ENCODE measurements around the gene PCDH19. TPM values are rescaled to one million over a fixed set of nuclear protein-coding genes. Genes with fewer than 3 reads are reported as not detected.

PCDH19 gene
- total RNA-seq, 1 donor from 2014 or later = 0.04 TPM

DNA sequence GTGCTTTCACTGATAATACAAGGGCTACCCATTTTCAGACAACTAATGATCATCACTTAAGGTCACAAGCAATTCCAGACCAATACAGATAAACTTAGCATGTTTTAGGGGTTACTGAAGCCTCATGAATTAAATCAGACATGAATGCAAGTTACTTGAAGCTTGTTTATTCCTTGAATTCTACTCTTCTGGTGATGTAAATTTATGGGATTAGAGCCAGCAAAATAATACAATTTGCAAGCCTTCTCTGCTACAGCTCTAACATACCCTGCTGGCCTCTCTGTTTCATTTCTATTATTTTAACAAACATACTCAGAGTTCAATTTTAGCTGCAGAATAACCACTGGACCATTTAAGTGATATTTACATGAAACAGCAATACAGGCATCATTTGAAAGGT, 60.7 kb downstream of the PCDH19 start:
- Histone ChIP-seq H3K4me3 (ENCODE audit: low read depth, low read length) (no peak overlapping the region), H3K27me3 (ENCODE audit: control insufficient read depth, insufficient read depth, low read length) (no peaks in the 10 kb centered on the region), H3K36me3 (ENCODE audit: control insufficient read depth, insufficient read depth, low read length) (no peaks in the 10 kb centered on the region)
- TF ChIP-seq, protein P1, sequence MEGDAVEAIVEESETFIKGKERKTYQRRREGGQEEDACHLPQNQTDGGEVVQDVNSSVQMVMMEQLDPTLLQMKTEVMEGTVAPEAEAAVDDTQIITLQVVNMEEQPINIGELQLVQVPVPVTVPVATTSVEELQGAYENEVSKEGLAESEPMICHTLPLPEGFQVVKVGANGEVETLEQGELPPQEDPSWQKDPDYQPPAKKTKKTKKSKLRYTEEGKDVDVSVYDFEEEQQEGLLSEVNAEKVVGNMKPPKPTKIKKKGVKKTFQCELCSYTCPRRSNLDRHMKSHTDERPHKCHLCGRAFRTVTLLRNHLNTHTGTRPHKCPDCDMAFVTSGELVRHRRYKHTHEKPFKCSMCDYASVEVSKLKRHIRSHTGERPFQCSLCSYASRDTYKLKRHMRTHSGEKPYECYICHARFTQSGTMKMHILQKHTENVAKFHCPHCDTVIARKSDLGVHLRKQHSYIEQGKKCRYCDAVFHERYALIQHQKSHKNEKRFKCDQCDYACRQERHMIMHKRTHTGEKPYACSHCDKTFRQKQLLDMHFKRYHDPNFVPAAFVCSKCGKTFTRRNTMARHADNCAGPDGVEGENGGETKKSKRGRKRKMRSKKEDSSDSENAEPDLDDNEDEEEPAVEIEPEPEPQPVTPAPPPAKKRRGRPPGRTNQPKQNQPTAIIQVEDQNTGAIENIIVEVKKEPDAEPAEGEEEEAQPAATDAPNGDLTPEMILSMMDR (IDR thresholded peaks at IDR 0.05; ENCODE audit: insufficient read depth, low read length, poor library complexity, severe bottlenecking) = no peak
- no peak for DNase-seq (ENCODE audit: low read depth)

DNA sequence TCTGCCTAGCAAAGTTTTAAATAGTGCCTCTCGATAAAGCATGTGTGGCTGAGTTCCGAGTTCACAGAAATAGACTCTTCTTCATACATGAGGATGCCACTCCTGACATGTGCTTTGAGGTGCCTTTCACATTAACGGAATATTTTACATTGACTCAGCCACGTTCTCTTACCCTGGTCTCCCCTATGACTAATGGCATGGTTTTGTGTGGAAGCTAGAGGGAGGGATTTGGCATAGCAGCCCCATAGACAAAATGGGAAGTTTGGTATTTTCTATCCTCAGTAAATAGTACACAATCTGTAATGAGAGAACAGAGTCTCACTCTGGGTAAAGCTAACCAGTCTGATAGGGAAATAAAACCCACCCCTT, 68.9 kb downstream of the PCDH19 start:
- Histone ChIP-seq H3K4me3 (ENCODE audit: low read depth, low read length) (no peak overlapping the region), H3K27me3 (ENCODE audit: control insufficient read depth, insufficient read depth, low read length) (no peaks in the 10 kb centered on the region), H3K36me3 (ENCODE audit: control insufficient read depth, insufficient read depth, low read length) (no peaks in the 10 kb centered on the region)
- no peak for DNase-seq (ENCODE audit: low read depth)
- TF ChIP-seq, protein P1 (IDR thresholded peaks at IDR 0.05; ENCODE audit: insufficient read depth, low read length, poor library complexity, severe bottlenecking) = no peak

DNA sequence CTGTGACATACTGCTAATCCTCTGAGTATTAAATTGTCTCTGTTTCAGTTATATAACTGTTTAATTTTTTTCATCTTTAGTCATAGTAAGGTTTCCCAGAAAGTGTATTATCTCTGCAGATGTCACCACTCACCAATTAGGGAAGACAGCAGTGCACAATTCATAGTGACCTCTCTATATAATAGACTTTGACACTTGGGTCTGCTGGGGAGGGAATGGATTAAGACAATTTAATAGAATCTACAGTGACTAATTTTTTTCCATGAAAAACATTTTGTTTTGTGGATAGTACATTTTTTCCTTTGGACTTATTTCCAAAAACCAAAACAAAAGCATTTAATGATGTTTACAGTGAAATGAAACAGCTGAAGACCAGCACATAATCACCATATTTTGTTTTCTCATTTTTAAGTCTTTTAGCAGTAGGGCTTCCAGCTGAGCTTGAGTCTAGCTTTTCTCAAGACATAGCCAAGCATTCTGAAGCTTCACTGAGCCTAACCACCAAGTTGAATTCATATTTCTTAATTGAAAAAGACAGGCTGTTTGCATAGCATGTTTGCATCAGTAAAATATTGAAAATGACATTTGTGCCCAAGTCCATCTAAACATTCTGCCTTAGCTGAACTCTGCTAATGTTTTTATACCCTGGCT, 69.5 kb downstream of the PCDH19 start:
- Histone ChIP-seq H3K4me3 (ENCODE audit: low read depth, low read length) (no peak overlapping the region), H3K27me3 (ENCODE audit: control insufficient read depth, insufficient read depth, low read length) (no peaks in the 10 kb centered on the region), H3K36me3 (ENCODE audit: control insufficient read depth, insufficient read depth, low read length) (no peaks in the 10 kb centered on the region)
- no peak for DNase-seq (ENCODE audit: low read depth)
- TF ChIP-seq, protein P1 (IDR thresholded peaks at IDR 0.05; ENCODE audit: insufficient read depth, low read length, poor library complexity, severe bottlenecking) = no peak

DNA sequence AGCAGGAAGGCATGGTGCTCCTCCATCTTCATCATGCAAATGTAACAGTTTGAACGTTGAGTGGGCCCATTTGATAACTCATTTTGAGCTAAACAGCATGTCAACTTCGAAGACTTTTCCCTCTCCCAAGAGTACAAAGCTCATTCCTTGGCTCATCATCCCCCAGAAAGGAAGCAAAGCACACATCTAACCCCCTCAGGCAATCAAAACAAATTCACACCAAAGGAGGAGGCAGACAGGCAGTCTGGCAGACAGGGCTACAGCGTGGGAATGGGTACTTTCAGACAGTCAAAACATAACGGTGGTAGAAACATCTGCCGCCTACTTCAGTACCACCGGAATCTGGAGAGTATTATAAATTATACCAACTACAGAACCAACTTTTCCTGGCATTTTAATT, 81.7 kb downstream of the PCDH19 start:
- Histone ChIP-seq H3K27me3 (ENCODE audit: control insufficient read depth, insufficient read depth, low read length) (no peaks in the 10 kb centered on the region), H3K4me3 (ENCODE audit: low read depth, low read length) (no peak overlapping the region), H3K36me3 (ENCODE audit: control insufficient read depth, insufficient read depth, low read length) (no peaks in the 10 kb centered on the region)
- TF ChIP-seq, protein P1 (IDR thresholded peaks at IDR 0.05; ENCODE audit: insufficient read depth, low read length, poor library complexity, severe bottlenecking) = no peak
- DNase-seq (ENCODE audit: low read depth) = no peak

DNA sequence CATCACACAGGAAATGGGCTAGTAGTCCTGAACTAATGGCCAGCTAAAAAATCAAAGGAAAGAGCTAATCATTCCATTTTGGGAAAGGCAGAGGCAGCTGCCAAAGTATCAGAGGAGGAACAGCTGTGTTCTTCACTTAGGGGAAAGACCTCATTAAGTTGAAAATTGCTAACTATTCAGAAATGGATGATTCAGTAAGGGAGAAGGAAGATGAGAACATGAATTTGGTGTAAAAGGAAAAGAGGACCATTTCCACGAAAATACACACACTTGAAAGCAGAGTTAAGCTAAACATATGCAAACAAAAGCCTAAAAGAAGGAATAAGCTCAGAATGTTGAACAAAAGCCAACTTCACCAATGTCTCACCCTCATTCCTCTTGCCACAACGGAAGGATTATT, 90.4 kb downstream of the PCDH19 start:
- no peak for DNase-seq (ENCODE audit: low read depth)
- no peaks in the 10 kb centered on the region for H3K36me3 ChIP-seq (ENCODE audit: control insufficient read depth, insufficient read depth, low read length)
- TF ChIP-seq, protein P1 (IDR thresholded peaks at IDR 0.05; ENCODE audit: insufficient read depth, low read length, poor library complexity, severe bottlenecking) = no peak
- no peaks in the 10 kb centered on the region for H3K27me3 ChIP-seq (ENCODE audit: control insufficient read depth, insufficient read depth, low read length)
- H3K4me3 ChIP-seq (ENCODE audit: low read depth, low read length) = no peak overlapping the region

DNA sequence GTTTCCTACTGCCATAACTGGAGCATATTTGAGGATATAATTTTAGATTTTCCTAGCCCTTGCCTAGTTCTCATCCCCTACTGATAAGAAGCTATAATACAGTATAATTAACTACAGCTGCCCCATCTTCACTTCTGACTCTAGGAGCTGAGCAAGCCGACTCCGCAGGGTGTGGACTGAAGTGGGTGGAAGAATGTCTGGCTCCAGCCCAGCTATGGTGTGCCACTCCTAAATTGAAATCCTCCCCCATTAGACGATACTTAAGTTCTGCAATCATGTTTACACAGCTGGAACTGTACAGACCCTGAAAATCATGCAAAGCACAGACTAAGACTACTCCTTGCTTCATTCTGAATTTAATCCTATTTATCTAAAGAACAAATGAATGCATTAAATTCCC, 93.1 kb downstream of the PCDH19 start:
- H3K27me3 ChIP-seq (ENCODE audit: control insufficient read depth, insufficient read depth, low read length) = no peaks in the 10 kb centered on the region
- TF ChIP-seq, protein P1 (IDR thresholded peaks at IDR 0.05; ENCODE audit: insufficient read depth, low read length, poor library complexity, severe bottlenecking) = no peak
- no peaks in the 10 kb centered on the region for H3K36me3 ChIP-seq (ENCODE audit: control insufficient read depth, insufficient read depth, low read length)
- peak; percentile 1 for DNase-seq (ENCODE audit: low read depth)
- H3K4me3 ChIP-seq (ENCODE audit: low read depth, low read length) = no peak overlapping the region
